Stimulated activated naive CD4-positive, alpha-beta T cell treated with Interleukin-2 at 50 U/mL for 16 hours (primary cell): Measurements from ENCODE around the gene FAM222B.
"Not testable (repeated sequence)": the region's sequence is repeated elsewhere in the genome, so short reads cannot be mapped to it uniquely, and the experiment has no call there.

Experiments used
- DNase-seq: peaks from one replicate; lab custom pipeline; 2025; lab: John Stamatoyannopoulos, UW

Gene FAM222B, protein sequence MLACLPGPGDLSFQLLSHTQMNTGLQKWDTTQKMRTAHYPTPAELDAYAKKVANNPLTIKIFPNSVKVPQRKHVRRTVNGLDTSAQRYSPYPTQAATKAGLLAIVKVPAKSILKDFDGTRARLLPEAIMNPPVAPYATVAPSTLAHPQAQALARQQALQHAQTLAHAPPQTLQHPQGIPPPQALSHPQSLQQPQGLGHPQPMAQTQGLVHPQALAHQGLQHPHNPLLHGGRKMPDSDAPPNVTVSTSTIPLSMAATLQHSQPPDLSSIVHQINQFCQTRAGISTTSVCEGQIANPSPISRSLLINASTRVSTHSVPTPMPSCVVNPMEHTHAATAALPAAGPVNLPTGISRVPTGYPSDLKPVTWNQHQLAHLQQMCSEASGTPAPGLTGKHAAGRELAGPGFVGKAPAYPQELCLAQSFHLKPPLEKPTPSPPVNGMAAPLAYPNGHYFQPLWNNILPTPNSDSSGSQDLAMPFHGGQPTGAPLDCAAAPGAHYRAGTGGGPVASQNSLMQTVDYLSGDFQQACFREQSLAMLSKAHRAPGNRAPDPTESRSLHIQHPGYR

DNA sequence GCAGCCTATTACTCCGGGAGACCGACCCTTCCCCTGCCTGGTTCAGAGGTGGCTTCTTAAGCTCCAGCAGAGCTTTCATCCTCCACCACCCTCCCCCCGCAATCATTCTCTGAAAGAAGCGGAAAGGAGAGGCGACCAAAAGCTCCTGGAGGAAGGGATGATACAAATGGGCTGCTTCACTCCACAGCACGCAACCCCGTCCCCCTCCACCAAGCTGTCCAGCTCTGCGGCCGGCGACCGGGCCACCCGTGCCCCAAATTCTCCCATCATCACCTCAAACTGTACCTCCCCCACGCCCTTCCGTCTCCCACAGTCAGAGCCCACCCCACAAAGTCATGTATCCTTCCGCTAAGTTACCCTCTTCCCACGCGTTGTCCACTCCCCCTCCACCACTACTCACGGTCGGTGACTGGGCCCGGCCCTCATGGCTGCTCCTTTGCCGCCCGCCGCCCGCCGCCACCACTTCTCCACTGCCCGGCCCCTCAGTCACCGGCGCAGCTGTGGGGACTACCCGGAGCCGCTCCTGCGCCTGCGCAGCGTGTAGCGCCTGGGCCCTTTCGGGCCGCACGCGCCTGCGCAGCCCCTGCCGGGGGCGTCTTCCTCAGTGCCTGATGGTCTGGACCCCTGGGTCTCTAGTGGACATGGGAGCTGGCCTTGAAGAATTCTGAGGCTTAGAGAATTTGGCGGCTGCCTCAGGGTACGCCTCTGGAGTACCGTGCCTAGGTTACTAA, at the start of gene FAM222B:
Gene FAM222B, minus strand, starts transcription at position 509 of the 731 bp plus-strand sequence. CDS start 76,123 bp downstream, outside the sequence.
- peak; percentile 87 for DNase-seq

GRCh38 chr17:28892024-28892423, 49.4 kb upstream of the FAM222B start:
- no peak for DNase-seq

GRCh38 chr17:28891201-28891600, 48.6 kb upstream of the FAM222B start:
- DNase-seq: no peak

GRCh38 chr17:28889996-28890395, 47.4 kb upstream of the FAM222B start:
- DNase-seq: no peak

DNA sequence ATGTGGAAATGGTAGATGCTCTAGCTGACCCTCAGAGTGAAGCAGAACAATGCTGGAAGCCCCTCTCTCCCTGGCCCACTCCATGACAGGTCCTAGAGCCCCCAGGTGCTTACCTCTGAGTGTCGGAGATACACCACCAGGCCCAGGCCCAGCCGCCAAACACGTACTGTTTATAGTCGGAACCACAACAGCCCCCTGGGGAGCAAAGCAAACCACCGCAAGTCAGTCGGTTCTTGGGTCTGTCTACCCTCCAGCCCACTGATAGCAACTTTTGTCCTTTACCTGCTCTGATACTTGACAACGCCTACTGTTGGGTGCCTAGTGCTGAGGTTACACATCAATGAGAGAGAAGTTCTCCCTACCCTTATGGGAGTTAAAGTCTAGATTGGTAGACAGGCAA, 46.2 kb upstream of the FAM222B start:
- no peak for DNase-seq

- no peak for DNase-seq
Measured at GRCh38 chr17:28887871-28888471, 45.4 kb upstream of the FAM222B start.

DNA sequence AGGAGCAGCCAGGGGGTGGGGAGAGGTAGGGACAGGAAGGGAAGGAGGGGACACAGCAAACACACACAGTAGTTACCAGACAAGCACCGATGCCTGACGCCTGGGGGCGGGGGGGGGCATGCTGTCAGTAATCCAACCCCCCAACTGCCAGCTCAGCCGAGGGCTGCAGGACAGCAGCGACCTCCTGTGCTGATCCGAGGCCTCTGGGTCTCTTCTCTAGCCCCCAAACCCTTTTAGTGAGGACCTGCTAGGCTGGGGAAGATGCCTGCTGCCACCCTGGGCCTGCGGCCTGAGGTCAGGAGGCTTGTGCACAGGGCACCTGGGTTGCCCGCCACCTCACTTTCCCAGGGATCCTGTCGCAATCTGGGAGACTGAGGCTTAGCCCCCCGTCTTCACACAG, 43.4 kb upstream of the FAM222B start:
- DNase-seq: no peak

- DNase-seq: no peak
Measured at GRCh38 chr17:28885363-28885762, 42.8 kb upstream of the FAM222B start.

GRCh38 chr17:28883967-28884702, 41.5 kb upstream of the FAM222B start:
- DNase-seq: no peak

DNA sequence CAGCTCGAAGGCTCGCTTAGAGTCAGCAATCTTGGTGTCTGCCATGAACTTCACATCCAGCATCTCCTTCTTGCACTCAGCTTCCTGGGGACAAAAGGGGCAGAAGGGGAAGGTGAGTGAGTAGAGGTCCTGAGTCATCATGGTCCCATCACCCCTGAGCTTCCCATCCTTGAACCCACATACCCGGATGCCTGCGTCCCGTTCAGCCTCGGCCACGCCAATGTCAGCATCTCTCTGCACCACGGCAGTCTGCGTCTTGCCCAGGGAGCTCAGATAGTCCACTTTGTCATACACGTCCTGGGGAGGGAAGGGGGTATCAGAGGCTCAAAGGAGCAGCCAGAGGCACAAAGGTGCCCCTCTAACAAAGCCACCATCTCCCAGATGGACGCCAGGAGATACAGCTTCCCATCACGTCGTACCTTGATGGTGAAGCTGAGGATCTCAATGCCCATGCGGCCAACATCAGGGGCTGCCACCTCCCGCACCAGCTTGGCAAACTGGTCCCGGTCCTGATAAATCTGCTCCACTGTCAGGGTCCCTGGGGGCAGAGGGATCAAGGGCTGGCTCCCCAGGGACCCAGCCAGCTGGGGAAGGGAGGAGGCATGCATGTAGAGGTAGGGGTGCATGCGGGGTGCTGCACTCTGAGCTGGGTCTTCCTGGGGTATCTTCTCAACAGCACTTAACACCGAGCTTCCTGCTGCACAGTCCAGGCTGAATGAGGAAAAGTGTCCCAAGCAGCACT, 39.7 kb upstream of the FAM222B start:
- no peak for DNase-seq

DNA sequence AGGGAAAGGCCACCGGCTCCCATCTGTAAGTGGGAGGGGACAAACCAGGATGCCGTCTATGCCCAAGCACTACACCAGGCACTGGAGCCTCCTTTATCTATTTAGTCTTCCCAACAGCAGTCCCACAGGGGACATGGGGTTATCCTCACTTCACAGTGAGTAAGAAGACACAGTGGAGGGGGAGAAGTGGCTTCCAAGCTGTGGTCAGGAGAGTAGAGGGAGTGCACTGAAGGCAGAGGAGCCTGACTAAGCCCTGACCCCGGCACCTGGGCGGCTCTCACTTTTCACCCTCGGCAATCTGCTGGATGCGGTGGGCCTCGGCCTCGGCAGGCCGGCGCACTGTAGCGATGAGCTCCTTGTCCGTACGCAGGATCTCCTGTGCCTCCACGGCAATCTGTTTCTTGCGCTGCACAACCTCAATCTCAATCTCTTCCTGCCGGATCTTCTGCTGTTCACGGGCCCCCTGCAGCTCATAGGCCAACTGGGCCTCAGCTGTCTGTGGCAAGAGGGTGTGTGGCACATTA, 39.0 kb upstream of the FAM222B start:
- DNase-seq: no peak

- DNase-seq: no peak
Measured at GRCh38 chr17:28880572-28880945, 38.0 kb upstream of the FAM222B start.

GRCh38 chr17:28879886-28880571, 37.4 kb upstream of the FAM222B start:
- DNase-seq: no peak

GRCh38 chr17:28878981-28879380, 36.4 kb upstream of the FAM222B start:
- no peak for DNase-seq

DNA sequence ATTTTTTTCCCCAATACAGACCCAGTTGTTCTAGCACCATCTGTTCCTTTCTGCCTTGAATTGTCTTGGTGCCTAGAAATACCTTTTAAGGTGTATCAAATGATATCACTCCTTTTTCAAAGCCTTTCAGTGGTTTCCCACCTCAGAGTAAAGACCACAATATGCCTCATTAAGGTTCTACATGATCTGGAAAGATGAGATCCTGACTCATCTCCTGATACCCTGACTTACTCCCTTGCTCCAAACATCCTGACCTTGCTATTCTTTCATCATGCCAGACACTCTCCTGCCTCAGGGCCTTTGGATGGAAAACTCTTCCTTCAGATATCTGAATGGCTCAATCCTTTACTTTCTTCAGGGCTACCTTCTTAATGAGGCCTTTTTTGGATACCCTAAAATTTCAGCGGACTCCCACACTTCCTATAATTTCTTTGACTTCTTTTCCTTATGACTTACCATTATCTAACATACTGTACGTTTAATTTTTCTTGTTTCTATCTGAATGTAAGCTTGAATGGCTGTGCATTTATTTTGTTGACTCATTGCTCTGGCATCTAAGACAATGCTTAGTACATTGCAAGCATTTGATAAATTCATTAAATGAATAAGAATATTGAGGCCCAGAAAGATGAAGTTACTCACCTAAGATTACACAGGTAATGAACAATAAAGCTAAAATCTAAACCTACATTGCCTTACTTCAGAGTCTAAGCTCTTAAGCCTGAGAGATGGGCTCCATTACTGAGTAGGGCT, 35.7 kb upstream of the FAM222B start:
- DNase-seq: no peak

- not testable (repeated sequence) for DNase-seq
Measured at GRCh38 chr17:28877150-28877711, 34.6 kb upstream of the FAM222B start.

GRCh38 chr17:28875848-28876550, 33.4 kb upstream of the FAM222B start:
- no peak for DNase-seq

DNA sequence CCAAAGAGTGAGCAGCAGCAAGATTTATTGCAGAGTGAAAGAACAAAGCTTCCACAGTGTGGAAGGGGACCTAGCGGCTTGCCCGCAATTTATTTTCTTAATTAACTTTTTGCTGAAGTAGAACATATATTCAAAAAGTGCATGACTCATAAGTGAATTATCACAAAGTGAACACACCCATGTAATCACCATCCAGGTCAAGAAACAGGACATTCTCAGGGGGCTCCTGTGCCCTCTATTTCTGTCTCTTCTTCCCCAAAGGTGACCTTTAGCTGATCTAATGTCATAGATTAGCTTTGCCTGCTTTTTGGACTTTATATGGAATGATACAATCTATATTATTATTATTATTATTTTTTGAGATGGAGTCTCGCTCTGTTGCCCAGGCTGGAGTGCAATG, 32.2 kb upstream of the FAM222B start:
- DNase-seq: no peak

DNA sequence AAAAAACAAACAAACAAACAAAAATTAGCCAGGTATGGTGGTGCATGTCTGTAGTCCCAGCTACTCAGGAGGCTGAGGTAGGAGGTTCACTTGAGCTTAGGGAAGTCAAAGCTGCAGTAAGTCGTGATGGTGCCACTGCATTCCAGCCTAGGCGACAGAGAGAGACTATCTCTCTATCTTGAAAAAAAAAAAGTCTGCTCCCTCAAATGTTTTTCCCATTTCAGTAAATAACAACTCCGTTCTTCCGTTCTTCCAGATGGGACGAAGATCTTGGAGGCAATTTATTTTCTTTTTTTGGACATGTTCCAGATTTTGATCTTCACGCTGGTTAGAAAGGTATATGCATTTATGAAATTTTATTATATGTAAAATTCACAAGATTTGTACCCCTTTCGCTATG, 31.2 kb upstream of the FAM222B start:
- DNase-seq: no peak
